HepG2 (cell line): ENCODE results near the gene GRK4. TPM values are rescaled to one million over a fixed set of nuclear protein-coding genes. Genes with fewer than 3 reads are reported as not detected.

ENCODE experiments used
- CBX5 ChIP-seq: sonication (generic); formaldehyde crosslinking; IDR thresholded peaks from 2 replicates; pipeline ENCODE4 v1.4.0; 2020; ENCODE audit warnings: missing genetic modification reagents, borderline replicate concordance
- CEBPG ChIP-seq: IDR thresholded peaks from 2 replicates; pipeline ENCODE4 v1.6.1; 2016
- DR1 ChIP-seq: sonication (generic); formaldehyde crosslinking; IDR thresholded peaks from 2 replicates; pipeline ENCODE4 v1.8.0; 2021; ENCODE audit warnings: mild to moderate bottlenecking, missing genetic modification reagents, inconsistent platforms
- GZF1 ChIP-seq: sonication (generic); formaldehyde crosslinking; IDR thresholded peaks from 2 replicates; pipeline ENCODE4 v1.5.1; 2020; ENCODE audit warnings: mild to moderate bottlenecking, missing genetic modification reagents
- HNRNPUL1 ChIP-seq: fragments of 200-400 bp; formaldehyde crosslinking; IDR thresholded peaks from 2 replicates; pipeline ENCODE4 v1.6.1; 2017; ENCODE audit warnings: low read depth, mild to moderate bottlenecking, low read length, moderate library complexity
- MTA1 ChIP-seq: sonication (generic); formaldehyde crosslinking; IDR thresholded peaks from 2 replicates; pipeline ENCODE4 v1.4.0; 2020; ENCODE audit warnings: missing genetic modification reagents, mild to moderate bottlenecking, borderline replicate concordance
- ZBTB21 ChIP-seq: sonication (generic); formaldehyde crosslinking; IDR thresholded peaks from 2 replicates; pipeline ENCODE4 v1.4.0; 2020; ENCODE audit warnings: missing genetic modification reagents
- ZIK1 ChIP-seq: sonication (generic); formaldehyde crosslinking; IDR thresholded peaks from 2 replicates; pipeline ENCODE4 v1.5.0; 2020; ENCODE audit warnings: mild to moderate bottlenecking, low read depth, missing genetic modification reagents, borderline replicate concordance
- ZNF263 ChIP-seq: sonication (generic); formaldehyde crosslinking; IDR thresholded peaks from 2 replicates; pipeline ENCODE4 v1.4.0; 2020; ENCODE audit warnings: missing genetic modification reagents
- polyA plus RNA-seq, 8 experiments: library from polyadenylated mRNA; depleted of rRNA in 3 of 8; stranded (reverse) in 7 of 8; unstranded in 1 of 8; fragments of >200 nt; fragmentation: Illumina TruSeq in 4 of 8; extraction: Trizol in 4 of 8; gene quantifications; 2 replicates each; pipeline versions ENCODE4 v1.2.1 to v1.2.3, GENCODE V29; 2011 to 2016; ENCODE audit warnings: low read depth in 4 of 8, missing spikeins in 1 of 8, mixed read lengths in 1 of 8; ENCODE audit not compliant: insufficient read depth in 1 of 8
- total RNA-seq, 5 experiments: library from RNA; depleted of rRNA; stranded (reverse); fragments of >200 nt; fragmentation: Illumina TruSeq; extraction: Trizol; gene quantifications; 2 replicates each; pipeline ENCODE4 v1.2.3, GENCODE V29; 2016; ENCODE audit warnings: low read depth in 1 of 5
- TF ChIP-seq, protein P1 (sequence below), 2 experiments: sonication (generic) in 1 of 2; formaldehyde crosslinking in 1 of 2; IDR thresholded peaks; 2 replicates each; pipeline versions ENCODE4 v1.4.0 to v1.6.1; 2018 to 2020; ENCODE audit warnings: missing genetic modification reagents in 2 of 2, borderline replicate concordance in 1 of 2, low read depth in 1 of 2, mild to moderate bottlenecking in 1 of 2, missing biosample characterization in 1 of 2
- TF ChIP-seq, protein P2 (sequence below): sonication (generic); formaldehyde crosslinking; IDR thresholded peaks from 2 replicates; pipeline ENCODE4 v1.4.0; 2020; ENCODE audit warnings: missing genetic modification reagents

Gene GRK4
- total and polyA plus RNA-seq, 2 of the 13 experiments (the other 11 are each of a cell fraction or from before 2014, with no cell fraction given), result 1.8 to 2.0 TPM

DNA sequence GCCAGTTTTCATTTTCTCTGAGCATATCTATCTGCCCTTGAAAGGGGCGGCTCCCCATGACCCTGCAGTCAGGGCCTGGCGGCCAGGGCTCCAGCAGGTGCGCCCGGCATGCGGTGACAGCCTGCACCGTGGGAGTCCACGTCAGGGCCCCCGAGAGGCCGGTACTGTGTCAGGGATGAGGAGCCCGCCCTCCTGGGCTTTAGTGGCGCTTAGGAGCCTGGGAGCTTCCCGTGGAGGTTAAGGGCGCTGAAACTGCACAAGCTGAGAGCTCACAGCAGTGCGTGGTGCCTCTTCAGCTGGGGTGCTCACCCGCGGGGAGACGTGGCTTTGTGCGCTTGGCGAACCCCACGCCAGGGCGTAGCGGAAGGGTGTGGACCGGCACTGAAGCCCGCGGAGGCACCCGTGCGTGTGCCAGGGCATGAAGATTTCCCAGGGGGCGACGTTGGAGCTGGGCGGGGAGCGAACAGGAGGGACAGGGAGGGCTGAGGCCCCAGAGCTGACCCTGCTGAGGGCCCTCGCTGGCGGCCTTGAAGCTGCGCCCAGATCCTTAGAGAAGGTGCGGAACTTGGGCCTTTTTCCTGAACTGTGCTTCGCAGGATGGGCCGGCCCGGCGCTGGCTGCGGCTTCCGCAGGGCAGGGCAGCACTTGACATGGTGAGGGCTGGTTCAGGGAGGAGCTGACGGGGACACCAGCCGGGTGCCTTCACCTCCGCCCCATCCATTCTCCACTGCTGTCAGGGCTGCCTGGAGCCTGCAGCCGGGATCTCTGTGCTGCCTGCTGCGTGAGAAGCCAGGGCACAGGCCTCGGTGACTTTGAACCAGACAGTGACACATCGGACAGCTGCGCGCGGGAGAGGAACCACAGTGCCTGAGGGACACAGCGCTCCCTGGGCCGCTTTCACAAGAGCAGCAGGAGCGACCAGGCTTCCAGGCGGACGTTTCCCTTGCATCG, 78.1 kb downstream of the GRK4 start (continued):
- TF ChIP-seq, protein P1, sequence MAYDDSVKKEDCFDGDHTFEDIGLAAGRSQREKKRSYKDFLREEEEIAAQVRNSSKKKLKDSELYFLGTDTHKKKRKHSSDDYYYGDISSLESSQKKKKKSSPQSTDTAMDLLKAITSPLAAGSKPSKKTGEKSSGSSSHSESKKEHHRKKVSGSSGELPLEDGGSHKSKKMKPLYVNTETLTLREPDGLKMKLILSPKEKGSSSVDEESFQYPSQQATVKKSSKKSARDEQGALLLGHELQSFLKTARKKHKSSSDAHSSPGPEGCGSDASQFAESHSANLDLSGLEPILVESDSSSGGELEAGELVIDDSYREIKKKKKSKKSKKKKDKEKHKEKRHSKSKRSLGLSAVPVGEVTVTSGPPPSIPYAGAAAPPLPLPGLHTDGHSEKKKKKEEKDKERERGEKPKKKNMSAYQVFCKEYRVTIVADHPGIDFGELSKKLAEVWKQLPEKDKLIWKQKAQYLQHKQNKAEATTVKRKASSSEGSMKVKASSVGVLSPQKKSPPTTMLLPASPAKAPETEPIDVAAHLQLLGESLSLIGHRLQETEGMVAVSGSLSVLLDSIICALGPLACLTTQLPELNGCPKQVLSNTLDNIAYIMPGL (CRISPR knock-in tag; IDR thresholded peaks at IDR 0.05; ENCODE audit: borderline replicate concordance in 1 of 2, low read depth in 1 of 2), result peak; percentile 59 to 67; a peak in 3 of 4 replicates
- TF ChIP-seq ZIK1 (CRISPR knock-in tag) (no peak), ZNF263 (peak; percentile 28; the same call in 1 of the 2 replicates), CBX5 (CRISPR knock-in tag) (no peak), DR1 (CRISPR knock-in tag) (0 out of 2 replicates have a peak, but pooled peaks have one; percentile 40), MTA1 (CRISPR knock-in tag) (peak; percentile 40; the same call in 1 of the 2 replicates), CEBPG (CRISPR knock-in tag) (0 out of 2 replicates have a peak, but pooled peaks have one; percentile 6), HNRNPUL1 (no peak), ZBTB21 (CRISPR knock-in tag) (no peak), GZF1 (CRISPR knock-in tag) (no peak)
- TF ChIP-seq, protein P2, sequence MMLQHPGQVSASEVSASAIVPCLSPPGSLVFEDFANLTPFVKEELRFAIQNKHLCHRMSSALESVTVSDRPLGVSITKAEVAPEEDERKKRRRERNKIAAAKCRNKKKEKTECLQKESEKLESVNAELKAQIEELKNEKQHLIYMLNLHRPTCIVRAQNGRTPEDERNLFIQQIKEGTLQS (CRISPR knock-in tag), result no peak
- TF ChIP-seq, all 625 proteins: peak for 78
